Measurements from ENCODE around the gene METTL24. TPM values are rescaled to one million over a fixed set of nuclear protein-coding genes. Genes with fewer than 3 reads are reported as not detected.
"Not testable (repeated sequence)": the region's sequence is repeated elsewhere in the genome, so short reads cannot be mapped to it uniquely, and the experiment has no call there.

Gene METTL24
- polyA plus RNA-seq, 3 donors from 2014 or later = 0.81 to 2.8 TPM; not detected in 1

GRCh38 chr6:110309432-110309831 is 48.7 kb downstream of the METTL24 start:
- H3K9me3 Mint-ChIP-seq = not testable (repeated sequence)

GRCh38 chr6:110307368-110307767 is 50.8 kb downstream of the METTL24 start:
- Mint-ChIP-seq H3K9me3 (no peaks in the 10 kb centered on the region), H3K4me3 (no peak overlapping the region), H3K4me1 (peaks cover 20 to 21% of the 10 kb centered on the region in 2 donors), H3K36me3 (peaks cover 0 to 4% (median 0%) of the 10 kb centered on the region in 3 donors), H3K27me3 (ENCODE audit: low read depth in 3 of 3) (no peaks in the 10 kb centered on the region), H3K27ac (no peak overlapping the region)
- no peak for DNase-seq

More at GRCh38 chr6:110309432-110309831, 48.7 kb downstream of the METTL24 start:
- H3K4me1 Mint-ChIP-seq = peaks cover 16 to 17% of the 10 kb centered on the region in 2 donors
- not testable (repeated sequence) for H3K4me3 Mint-ChIP-seq; H3K27ac Mint-ChIP-seq; DNase-seq; H3K36me3 Mint-ChIP-seq; H3K27me3 Mint-ChIP-seq (ENCODE audit: low read depth in 3 of 3)

- H3K27ac Mint-ChIP-seq; H3K36me3 Mint-ChIP-seq; DNase-seq; H3K9me3 Mint-ChIP-seq; H3K27me3 Mint-ChIP-seq (ENCODE audit: low read depth in 3 of 3); H3K4me3 Mint-ChIP-seq: not testable (repeated sequence)
- H3K4me1 Mint-ChIP-seq = peaks cover 17% of the 10 kb centered on the region in 2 donors
Observed at GRCh38 chr6:110305832-110306231, 52.3 kb downstream of the METTL24 start.

GRCh38 chr6:110303692-110304091 is 54.5 kb downstream of the METTL24 start:
- H3K27me3 Mint-ChIP-seq (ENCODE audit: low read depth in 3 of 3); H3K36me3 Mint-ChIP-seq; DNase-seq; H3K9me3 Mint-ChIP-seq; H3K27ac Mint-ChIP-seq; H3K4me3 Mint-ChIP-seq: not testable (repeated sequence)
- peaks cover 24 to 25% of the 10 kb centered on the region in 2 donors for H3K4me1 Mint-ChIP-seq

GRCh38 chr6:110298916-110299315 is 59.2 kb downstream of the METTL24 start:
- no peaks in the 10 kb centered on the region for H3K36me3 Mint-ChIP-seq
- DNase-seq = peak; percentile 14 to 24 (median 16)
- peak overlapping the region; percentile 51 to 78 (median 65) for H3K4me3 Mint-ChIP-seq
- peaks cover 0 to 8% (median 1%) of the 10 kb centered on the region in 3 donors for H3K27me3 Mint-ChIP-seq (ENCODE audit: low read depth in 3 of 3)
- no peaks in the 10 kb centered on the region for H3K9me3 Mint-ChIP-seq
- H3K4me1 Mint-ChIP-seq = peaks cover 48 to 52% of the 10 kb centered on the region in 2 donors
- H3K27ac Mint-ChIP-seq = peak overlapping the region; percentile 12 to 82 (median 62)

DNA sequence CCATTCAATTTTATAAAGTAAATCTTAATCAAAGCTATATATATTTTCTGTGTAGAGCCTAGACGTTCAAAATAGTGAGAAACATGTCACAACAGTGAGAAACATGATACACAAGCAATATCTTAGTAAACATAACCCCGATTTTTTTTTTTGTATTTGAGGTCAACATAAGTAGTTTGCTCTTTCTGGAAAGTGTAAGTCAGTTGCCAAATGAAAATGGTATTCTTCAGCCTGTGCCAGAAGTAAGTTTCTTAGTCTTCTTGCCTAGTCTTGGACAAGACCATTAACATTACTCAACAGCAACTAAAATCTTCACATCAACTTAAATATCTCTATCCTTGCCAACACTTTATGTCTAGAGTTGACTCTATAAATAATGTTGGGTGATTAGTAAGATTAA is 59.7 kb downstream of the METTL24 start:
- Mint-ChIP-seq H3K36me3 (no peaks in the 10 kb centered on the region), H3K27me3 (ENCODE audit: low read depth in 3 of 3) (peaks cover 0 to 8% (median 1%) of the 10 kb centered on the region in 3 donors), H3K4me3 (peak overlapping the region in 4 of 5 donors; percentile 4 to 78 (median 64)), H3K27ac (peak overlapping the region in 4 of 6 donors; percentile 48 to 80 (median 62)), H3K9me3 (no peaks in the 10 kb centered on the region), H3K4me1 (peaks cover 52 to 57% of the 10 kb centered on the region in 2 donors)
- DNase-seq = no peak

DNA sequence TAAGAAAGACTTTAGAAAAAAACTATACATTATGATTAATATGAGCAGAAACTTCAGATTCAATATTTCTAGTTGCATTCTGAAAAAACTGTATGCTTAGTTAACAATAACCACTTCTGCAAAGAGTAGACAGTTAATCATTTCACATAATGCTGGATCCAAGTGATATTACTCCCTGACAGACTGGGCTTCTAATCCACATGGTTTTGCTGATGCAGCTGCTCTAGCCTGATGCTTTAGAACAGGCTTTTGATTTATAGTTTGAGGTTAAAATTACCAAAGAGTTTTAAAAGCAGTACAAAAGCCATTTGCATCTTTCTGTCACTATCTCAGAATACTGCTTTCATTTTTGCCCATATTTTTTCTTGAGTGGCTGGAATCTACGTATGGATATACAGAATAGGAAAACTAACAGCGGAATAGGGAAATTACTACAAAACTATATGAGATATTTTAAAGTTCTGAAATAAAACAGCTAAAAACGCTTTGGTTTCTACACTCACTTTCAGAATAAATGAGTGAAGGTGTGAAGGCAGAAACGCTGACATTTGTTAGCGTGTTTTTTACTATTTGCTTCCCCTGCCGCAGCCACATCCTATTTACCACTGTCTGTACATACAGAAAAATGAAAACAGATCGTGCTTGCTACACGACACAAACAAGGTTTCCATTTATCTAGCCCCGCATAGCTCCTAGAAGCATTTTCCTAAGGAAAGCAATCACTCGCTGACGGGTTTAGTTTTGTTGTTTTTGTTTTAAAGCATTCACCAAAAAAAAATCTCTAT is 61.7 kb downstream of the METTL24 start:
- H3K27ac Mint-ChIP-seq = peak overlapping the region; percentile 77 to 95 (median 86)
- H3K4me3 Mint-ChIP-seq = peak overlapping the region; percentile 78 to 86 (median 83)
- peak; percentile 27 to 43 (median 32) for DNase-seq
- H3K27me3 Mint-ChIP-seq (ENCODE audit: low read depth in 3 of 3) = peaks cover 0 to 3% (median 3%) of the 10 kb centered on the region in 3 donors
- H3K36me3 Mint-ChIP-seq = no peaks in the 10 kb centered on the region
- H3K4me1 Mint-ChIP-seq = peaks cover 52 to 57% of the 10 kb centered on the region in 2 donors
- H3K9me3 Mint-ChIP-seq = no peaks in the 10 kb centered on the region

DNA sequence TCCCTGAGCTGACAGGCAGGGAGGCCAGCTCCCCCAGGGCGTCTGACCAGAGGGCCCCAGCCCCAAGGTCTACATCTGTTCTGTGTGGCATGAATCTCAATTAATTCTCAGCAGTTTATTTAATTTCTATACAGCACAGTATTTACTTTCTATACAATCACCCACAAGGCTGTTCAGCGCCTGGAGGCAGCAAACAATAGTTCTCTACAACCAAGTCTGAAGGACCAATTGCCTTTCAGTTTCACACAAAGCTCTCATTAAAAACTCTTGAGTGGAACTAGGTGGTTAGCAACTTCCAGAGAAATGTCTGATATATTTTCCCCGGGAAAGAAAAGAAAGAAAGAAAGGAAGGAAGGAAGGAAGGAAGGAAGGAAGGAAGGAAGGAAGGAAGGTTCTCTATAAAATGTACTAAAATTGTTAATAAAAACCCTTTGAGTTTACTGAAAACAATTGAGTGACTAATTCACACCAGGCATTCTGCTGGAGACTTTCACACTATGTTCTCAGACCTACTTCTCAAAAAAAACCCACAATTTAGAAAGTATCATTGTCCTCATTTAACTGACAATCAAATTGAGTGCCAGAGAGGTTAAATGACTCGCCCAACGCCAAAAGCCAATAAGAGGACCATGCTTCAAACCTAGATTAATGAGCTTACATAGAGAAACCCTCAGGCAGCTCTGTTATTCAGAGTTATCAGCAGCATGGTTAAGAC is 62.5 kb downstream of the METTL24 start:
- peaks cover 52 to 57% of the 10 kb centered on the region in 2 donors for H3K4me1 Mint-ChIP-seq
- H3K4me3 Mint-ChIP-seq = peak overlapping the region; percentile 78 to 86 (median 83)
- H3K36me3 Mint-ChIP-seq = peaks cover 0 to 4% (median 0%) of the 10 kb centered on the region in 3 donors
- H3K27ac Mint-ChIP-seq = peak overlapping the region; percentile 77 to 95 (median 86)
- peaks cover 2 to 5% (median 2%) of the 10 kb centered on the region in 3 donors for H3K27me3 Mint-ChIP-seq (ENCODE audit: low read depth in 3 of 3)
- H3K9me3 Mint-ChIP-seq = peaks cover 0 to 2% (median 0%) of the 10 kb centered on the region in 6 donors
- peak in 2 of 3 donors; percentile 17 to 19 for DNase-seq

DNA sequence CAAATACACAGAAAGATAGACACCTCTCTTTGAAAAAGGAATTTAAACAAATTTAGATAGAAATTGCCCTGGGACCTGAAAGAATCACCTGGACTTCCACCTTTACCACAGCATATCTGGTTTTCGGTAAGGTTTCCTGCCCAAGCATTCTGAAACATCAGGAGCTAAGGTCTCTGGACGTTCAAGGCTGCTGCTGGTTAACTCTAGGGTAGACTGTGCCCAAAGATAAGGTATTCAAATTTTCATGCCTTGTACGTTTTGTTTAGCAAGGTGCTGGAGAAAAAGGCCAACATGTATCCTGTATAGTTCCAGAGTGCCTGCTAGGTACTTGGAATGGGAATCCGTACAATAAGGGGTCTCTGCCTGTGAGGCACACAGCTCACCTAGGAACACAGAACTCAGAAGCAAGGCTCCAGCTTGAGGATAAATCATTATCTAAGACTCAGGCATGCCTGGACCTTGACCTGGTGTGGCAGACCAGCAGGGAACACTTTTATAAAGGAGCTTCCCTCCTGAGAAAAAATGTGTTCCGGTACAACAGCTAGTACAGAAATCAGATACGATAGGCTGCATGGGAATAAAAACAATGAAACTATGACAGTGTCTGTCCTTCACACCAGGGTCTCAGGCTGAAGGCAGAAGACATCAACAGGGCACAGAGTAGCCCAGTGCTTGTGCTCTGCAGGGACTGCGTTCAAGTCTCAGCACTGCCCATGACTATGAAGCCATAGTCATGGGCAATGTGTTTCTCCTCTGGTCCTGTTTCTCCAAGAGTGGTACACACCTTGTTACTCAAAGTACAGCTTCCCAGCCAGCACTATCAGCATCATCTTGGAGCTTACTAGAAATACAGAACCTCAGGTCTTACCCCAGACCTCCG is 70.4 kb downstream of the METTL24 start:
- Mint-ChIP-seq H3K9me3 (peaks cover 0 to 2% (median 0%) of the 10 kb centered on the region in 6 donors), H3K4me3 (no peak overlapping the region), H3K27me3 (ENCODE audit: low read depth in 3 of 3) (peaks cover 2 to 7% (median 4%) of the 10 kb centered on the region in 3 donors), H3K36me3 (peaks cover 0 to 9% (median 3%) of the 10 kb centered on the region in 3 donors), H3K27ac (no peak overlapping the region), H3K4me1 (peaks cover 4 to 7% of the 10 kb centered on the region in 2 donors)
- no peak for DNase-seq

GRCh38 chr6:110285306-110286060 is 72.7 kb downstream of the METTL24 start:
- no peaks in the 10 kb centered on the region for H3K9me3 Mint-ChIP-seq
- peaks cover 12 to 15% of the 10 kb centered on the region in 2 donors for H3K4me1 Mint-ChIP-seq
- no peak overlapping the region for H3K27ac Mint-ChIP-seq
- H3K4me3 Mint-ChIP-seq = no peak overlapping the region
- peaks cover 0 to 5% (median 3%) of the 10 kb centered on the region in 3 donors for H3K36me3 Mint-ChIP-seq
- peaks cover 0 to 10% (median 3%) of the 10 kb centered on the region in 3 donors for H3K27me3 Mint-ChIP-seq (ENCODE audit: low read depth in 3 of 3)
- DNase-seq = no peak

DNA sequence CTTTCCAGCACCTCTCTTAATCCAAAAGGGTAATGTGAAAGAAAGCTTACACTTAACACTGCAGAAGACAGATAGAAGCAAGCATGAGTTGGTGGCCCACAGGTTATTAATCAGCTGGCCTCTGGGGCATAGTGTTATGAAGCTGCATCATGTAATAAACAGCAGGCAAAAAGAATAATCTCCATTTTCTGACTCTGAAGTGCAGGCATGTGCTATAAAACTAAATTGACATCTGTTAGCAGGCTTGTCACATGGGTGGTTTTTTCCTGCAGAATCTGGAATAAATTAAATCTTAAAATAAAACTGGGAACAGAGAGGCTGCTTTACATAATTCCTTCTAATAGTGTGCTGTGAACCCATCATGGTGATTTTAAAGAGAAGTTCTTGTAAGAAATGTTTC is 73.3 kb downstream of the METTL24 start:
- H3K36me3 Mint-ChIP-seq = no peaks in the 10 kb centered on the region
- H3K4me1 Mint-ChIP-seq = peaks cover 12 to 15% of the 10 kb centered on the region in 2 donors
- no peak for DNase-seq
- H3K4me3 Mint-ChIP-seq = no peak overlapping the region
- H3K27ac Mint-ChIP-seq = no peak overlapping the region
- H3K9me3 Mint-ChIP-seq = no peaks in the 10 kb centered on the region
- peaks cover 0 to 10% (median 3%) of the 10 kb centered on the region in 3 donors for H3K27me3 Mint-ChIP-seq (ENCODE audit: low read depth in 3 of 3)

GRCh38 chr6:110283657-110284056 is 74.5 kb downstream of the METTL24 start:
- Mint-ChIP-seq H3K4me3 (no peak overlapping the region), H3K27ac (no peak overlapping the region), H3K27me3 (ENCODE audit: low read depth in 3 of 3) (peaks cover 0 to 12% (median 3%) of the 10 kb centered on the region in 3 donors), H3K9me3 (peaks cover 0 to 1% (median 0%) of the 10 kb centered on the region in 6 donors), H3K36me3 (no peaks in the 10 kb centered on the region), H3K4me1 (peaks cover 12 to 15% of the 10 kb centered on the region in 2 donors)
- DNase-seq = no peak
